PC-3 (cell line): ENCODE data around the gene TDRD7.

Experiments used
- EZH2 ChIP-seq: fragments of 300-600 bp; sonication (generic); IDR thresholded peaks from one replicate; pipeline ENCODE4 v1.6.1; 2017; ENCODE audit warnings: antibody characterized with exemption, mild to moderate bottlenecking, low read length; ENCODE audit not compliant: unreplicated experiment
- TF ChIP-seq, protein P1 (sequence below): fragments of 300-600 bp; sonication (generic); conservative IDR thresholded peaks from 2 replicates; pipeline ENCODE4 v1.5.1; 2017; ENCODE audit warnings: antibody characterized with exemption, low read depth, mild to moderate bottlenecking, low read length

DNA sequence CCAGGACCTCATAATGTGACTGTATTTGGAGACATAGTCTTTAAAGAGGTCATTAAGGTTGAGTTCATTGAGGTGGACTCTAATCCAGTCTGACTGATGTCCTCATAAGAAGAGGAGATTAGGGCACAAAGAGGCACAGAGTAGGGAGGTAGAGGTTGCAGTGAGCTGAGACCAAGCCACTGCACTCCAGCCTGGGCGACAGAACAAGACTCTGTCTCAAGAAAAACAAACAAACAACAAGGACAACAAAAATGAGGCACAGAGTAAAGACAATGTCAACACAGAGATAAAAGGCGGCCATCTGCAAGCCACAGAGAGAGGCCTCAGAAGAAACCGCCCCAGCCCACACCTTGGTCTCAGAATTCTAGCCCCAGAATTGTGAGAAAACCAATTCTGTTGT, 17.0 kb upstream of the TDRD7 start:
- TF ChIP-seq, protein P1, sequence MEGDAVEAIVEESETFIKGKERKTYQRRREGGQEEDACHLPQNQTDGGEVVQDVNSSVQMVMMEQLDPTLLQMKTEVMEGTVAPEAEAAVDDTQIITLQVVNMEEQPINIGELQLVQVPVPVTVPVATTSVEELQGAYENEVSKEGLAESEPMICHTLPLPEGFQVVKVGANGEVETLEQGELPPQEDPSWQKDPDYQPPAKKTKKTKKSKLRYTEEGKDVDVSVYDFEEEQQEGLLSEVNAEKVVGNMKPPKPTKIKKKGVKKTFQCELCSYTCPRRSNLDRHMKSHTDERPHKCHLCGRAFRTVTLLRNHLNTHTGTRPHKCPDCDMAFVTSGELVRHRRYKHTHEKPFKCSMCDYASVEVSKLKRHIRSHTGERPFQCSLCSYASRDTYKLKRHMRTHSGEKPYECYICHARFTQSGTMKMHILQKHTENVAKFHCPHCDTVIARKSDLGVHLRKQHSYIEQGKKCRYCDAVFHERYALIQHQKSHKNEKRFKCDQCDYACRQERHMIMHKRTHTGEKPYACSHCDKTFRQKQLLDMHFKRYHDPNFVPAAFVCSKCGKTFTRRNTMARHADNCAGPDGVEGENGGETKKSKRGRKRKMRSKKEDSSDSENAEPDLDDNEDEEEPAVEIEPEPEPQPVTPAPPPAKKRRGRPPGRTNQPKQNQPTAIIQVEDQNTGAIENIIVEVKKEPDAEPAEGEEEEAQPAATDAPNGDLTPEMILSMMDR: no peak
- no peak for TF ChIP-seq EZH2
